IMR-90 (cell line): ENCODE data around the gene PRKAG2.

Source experiments
- MAZ ChIP-seq: IDR thresholded peaks from 2 replicates; pipeline ENCODE4 v1.6.1; 2012; ENCODE audit warnings: low read depth, mild to moderate bottlenecking, low read length, improper control_type of control experiment, moderate library complexity, borderline replicate concordance
- TF ChIP-seq, protein P1 (sequence below): conservative IDR thresholded peaks from 2 replicates; pipeline ENCODE4 v1.5.1; 2012; ENCODE audit warnings: mild to moderate bottlenecking, low read depth, low read length, improper control_type of control experiment

DNA sequence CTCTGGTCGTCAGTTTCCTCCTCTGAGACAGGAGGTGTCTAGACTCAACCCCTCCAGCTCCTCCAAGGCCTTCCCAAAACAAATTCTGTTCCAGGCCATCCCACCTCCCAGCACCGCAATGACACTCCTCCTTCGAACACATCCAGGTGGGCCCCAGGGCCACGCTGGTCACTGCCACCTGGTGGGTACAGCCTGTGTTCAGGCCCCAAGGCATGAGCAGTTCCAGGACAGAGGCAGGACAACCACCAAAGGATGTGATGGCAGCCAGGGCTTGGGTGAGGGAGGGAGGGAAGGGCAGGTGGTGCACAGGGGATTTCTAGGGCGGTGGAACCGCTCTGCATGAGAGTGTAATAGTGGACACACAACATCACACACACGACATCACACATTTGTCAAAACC is 76.5 kb downstream of the PRKAG2 start:
- TF ChIP-seq, protein P1, sequence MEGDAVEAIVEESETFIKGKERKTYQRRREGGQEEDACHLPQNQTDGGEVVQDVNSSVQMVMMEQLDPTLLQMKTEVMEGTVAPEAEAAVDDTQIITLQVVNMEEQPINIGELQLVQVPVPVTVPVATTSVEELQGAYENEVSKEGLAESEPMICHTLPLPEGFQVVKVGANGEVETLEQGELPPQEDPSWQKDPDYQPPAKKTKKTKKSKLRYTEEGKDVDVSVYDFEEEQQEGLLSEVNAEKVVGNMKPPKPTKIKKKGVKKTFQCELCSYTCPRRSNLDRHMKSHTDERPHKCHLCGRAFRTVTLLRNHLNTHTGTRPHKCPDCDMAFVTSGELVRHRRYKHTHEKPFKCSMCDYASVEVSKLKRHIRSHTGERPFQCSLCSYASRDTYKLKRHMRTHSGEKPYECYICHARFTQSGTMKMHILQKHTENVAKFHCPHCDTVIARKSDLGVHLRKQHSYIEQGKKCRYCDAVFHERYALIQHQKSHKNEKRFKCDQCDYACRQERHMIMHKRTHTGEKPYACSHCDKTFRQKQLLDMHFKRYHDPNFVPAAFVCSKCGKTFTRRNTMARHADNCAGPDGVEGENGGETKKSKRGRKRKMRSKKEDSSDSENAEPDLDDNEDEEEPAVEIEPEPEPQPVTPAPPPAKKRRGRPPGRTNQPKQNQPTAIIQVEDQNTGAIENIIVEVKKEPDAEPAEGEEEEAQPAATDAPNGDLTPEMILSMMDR, result no peak
- no peak for TF ChIP-seq MAZ
